ENCODE results near the gene PTPRM. TPM values are rescaled to one million over a fixed set of nuclear protein-coding genes. Genes with fewer than 3 reads are reported as not detected.

Gene PTPRM
- total RNA-seq, 1 donor from 2014 or later = 4.5 TPM

DNA sequence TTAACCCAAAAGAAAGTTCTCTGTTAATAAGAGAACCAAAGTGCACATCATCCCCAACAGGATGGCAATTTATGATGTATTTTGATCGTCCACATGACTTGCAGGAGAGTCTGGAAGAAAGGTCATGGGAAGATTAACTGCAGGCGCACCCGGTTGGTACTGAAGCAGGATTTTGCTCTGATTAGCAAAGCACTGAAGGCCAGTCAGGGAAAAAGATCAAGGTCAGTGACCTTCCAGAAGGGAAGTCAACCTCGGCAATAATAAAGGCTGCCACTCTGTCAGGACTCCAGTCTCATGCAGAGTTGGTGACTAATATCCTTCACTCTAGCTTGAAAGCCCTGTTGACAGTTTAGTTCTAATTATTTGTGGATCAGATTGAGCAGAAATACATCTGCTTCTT lies 609.4 kb downstream of the PTPRM start:
- peaks cover 4% of the 10 kb centered on the region for H3K9me3 Mint-ChIP-seq
- intact Hi-C loops (cut with micrococcal nuclease) = no loop called here

GRCh38 chr18:8177330-8178016 lies 610.4 kb downstream of the PTPRM start:
- intact Hi-C loops (cut with micrococcal nuclease) = no loop called here
- H3K36me3 Mint-ChIP-seq (ENCODE audit: low read depth) = no peaks in the 10 kb centered on the region
- DNase-seq (ENCODE audit: low spot score) = no peak
- H3K27me3 Mint-ChIP-seq (ENCODE audit: low read depth) = no peaks in the 10 kb centered on the region
- no peaks in the 10 kb centered on the region for H3K4me1 Mint-ChIP-seq (ENCODE audit: low read depth)
- no peak overlapping the region for H3K4me3 Mint-ChIP-seq (ENCODE audit: low read depth)
- peaks cover 4% of the 10 kb centered on the region for H3K9me3 Mint-ChIP-seq
- no peak overlapping the region for H3K27ac Mint-ChIP-seq

More for the DNA sequence above, 609.4 kb downstream of the PTPRM start:
- H3K36me3 Mint-ChIP-seq (ENCODE audit: low read depth) = no peaks in the 10 kb centered on the region
- no peaks in the 10 kb centered on the region for H3K4me1 Mint-ChIP-seq (ENCODE audit: low read depth)
- no peak overlapping the region for H3K27ac Mint-ChIP-seq
- DNase-seq (ENCODE audit: low spot score) = no peak
- no peak overlapping the region for H3K4me3 Mint-ChIP-seq (ENCODE audit: low read depth)
- H3K27me3 Mint-ChIP-seq (ENCODE audit: low read depth) = no peaks in the 10 kb centered on the region

DNA sequence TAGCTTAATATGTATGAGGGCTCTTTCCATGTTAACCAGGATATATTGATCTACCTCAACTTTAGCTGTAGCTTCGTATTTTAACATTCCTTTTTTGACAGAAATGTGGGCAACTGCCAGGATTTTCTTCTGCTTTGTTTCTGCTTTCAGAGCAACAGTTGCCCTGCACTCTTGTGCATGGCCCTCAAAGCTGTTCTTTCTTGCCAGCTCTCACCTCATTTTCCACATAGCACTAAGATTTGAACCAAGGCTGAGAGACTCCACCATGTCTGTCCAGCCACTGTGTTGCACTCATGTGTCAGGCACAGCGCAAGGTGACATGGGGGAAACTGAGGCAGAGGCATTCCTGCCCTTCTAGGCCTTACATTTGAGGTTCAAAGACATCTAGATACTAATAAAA lies 619.3 kb downstream of the PTPRM start:
- intact Hi-C loops (cut with micrococcal nuclease) = no loop called here
- Mint-ChIP-seq H3K36me3 (ENCODE audit: low read depth) (no peaks in the 10 kb centered on the region), H3K27me3 (ENCODE audit: low read depth) (no peaks in the 10 kb centered on the region), H3K9me3 (peaks cover 3% of the 10 kb centered on the region), H3K4me3 (ENCODE audit: low read depth) (no peak overlapping the region), H3K4me1 (ENCODE audit: low read depth) (no peaks in the 10 kb centered on the region), H3K27ac (no peak overlapping the region)
- DNase-seq (ENCODE audit: low spot score) = no peak

GRCh38 chr18:8188184-8188583 lies 621.1 kb downstream of the PTPRM start:
- intact Hi-C loops (cut with micrococcal nuclease) = no loop called here
- no peak overlapping the region for H3K27ac Mint-ChIP-seq
- no peak for DNase-seq (ENCODE audit: low spot score)
- no peaks in the 10 kb centered on the region for H3K36me3 Mint-ChIP-seq (ENCODE audit: low read depth)
- H3K4me3 Mint-ChIP-seq (ENCODE audit: low read depth) = no peak overlapping the region
- H3K4me1 Mint-ChIP-seq (ENCODE audit: low read depth) = no peaks in the 10 kb centered on the region
- H3K9me3 Mint-ChIP-seq = peaks cover 3% of the 10 kb centered on the region
- no peaks in the 10 kb centered on the region for H3K27me3 Mint-ChIP-seq (ENCODE audit: low read depth)

DNA sequence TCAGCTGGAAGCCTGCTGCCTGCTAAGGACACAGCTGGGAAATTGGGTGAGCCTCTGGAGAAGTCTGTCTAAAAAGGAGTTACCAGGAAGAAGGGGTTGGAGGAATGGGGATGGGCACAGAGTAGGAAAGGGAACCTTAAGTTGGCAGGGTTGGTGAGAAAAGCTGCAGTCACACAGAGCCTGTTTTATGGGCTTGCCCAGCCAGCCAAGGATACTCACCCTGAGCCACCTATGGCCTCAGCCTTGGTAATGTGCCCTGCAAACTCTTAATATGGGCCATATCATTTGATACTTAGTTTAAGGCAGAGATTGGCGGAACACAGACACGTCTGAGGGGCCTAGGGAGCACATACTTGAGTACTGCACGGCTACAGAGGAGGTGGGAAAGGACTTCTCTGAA lies 623.9 kb downstream of the PTPRM start:
- no peaks in the 10 kb centered on the region for H3K36me3 Mint-ChIP-seq (ENCODE audit: low read depth)
- H3K4me3 Mint-ChIP-seq (ENCODE audit: low read depth) = no peak overlapping the region
- intact Hi-C loops (cut with micrococcal nuclease) = no loop called here
- no peaks in the 10 kb centered on the region for H3K9me3 Mint-ChIP-seq
- DNase-seq (ENCODE audit: low spot score) = no peak
- no peaks in the 10 kb centered on the region for H3K27me3 Mint-ChIP-seq (ENCODE audit: low read depth)
- no peak overlapping the region for H3K27ac Mint-ChIP-seq
- H3K4me1 Mint-ChIP-seq (ENCODE audit: low read depth) = no peaks in the 10 kb centered on the region

GRCh38 chr18:8194431-8194830 lies 627.3 kb downstream of the PTPRM start:
- no peak overlapping the region for H3K27ac Mint-ChIP-seq
- intact Hi-C loops (cut with micrococcal nuclease) = no loop called here
- no peaks in the 10 kb centered on the region for H3K27me3 Mint-ChIP-seq (ENCODE audit: low read depth)
- no peak for DNase-seq (ENCODE audit: low spot score)
- no peaks in the 10 kb centered on the region for H3K36me3 Mint-ChIP-seq (ENCODE audit: low read depth)
- no peaks in the 10 kb centered on the region for H3K4me1 Mint-ChIP-seq (ENCODE audit: low read depth)
- no peaks in the 10 kb centered on the region for H3K9me3 Mint-ChIP-seq
- H3K4me3 Mint-ChIP-seq (ENCODE audit: low read depth) = no peak overlapping the region

DNA sequence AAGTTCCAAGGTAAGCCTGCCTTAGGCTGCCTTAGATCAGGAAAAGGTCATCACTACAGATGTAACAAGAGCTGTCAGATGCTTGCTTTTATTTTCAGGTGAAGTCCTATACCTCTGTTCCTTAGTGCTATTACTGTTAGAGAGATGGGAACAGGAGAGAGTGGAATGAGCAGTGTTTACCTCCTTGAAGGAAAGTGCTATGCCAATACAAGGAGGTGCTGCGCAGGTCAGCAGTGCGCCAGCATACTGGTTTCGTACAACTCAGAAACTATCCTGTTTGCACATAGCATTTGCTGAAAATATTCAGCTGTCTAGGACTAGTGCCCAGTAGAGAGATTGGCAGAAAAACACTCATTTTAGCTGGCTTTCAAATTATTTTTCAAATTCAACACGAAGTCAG lies 629.1 kb downstream of the PTPRM start:
- Mint-ChIP-seq H3K36me3 (ENCODE audit: low read depth) (no peaks in the 10 kb centered on the region), H3K27ac (no peak overlapping the region), H3K4me1 (ENCODE audit: low read depth) (no peaks in the 10 kb centered on the region), H3K4me3 (ENCODE audit: low read depth) (no peak overlapping the region), H3K27me3 (ENCODE audit: low read depth) (no peaks in the 10 kb centered on the region), H3K9me3 (no peaks in the 10 kb centered on the region)
- no peak for DNase-seq (ENCODE audit: low spot score)
- intact Hi-C loops (cut with micrococcal nuclease) = no loop called here

GRCh38 chr18:8197499-8197898 lies 630.4 kb downstream of the PTPRM start:
- no peaks in the 10 kb centered on the region for H3K9me3 Mint-ChIP-seq
- no peak overlapping the region for H3K4me3 Mint-ChIP-seq (ENCODE audit: low read depth)
- H3K36me3 Mint-ChIP-seq (ENCODE audit: low read depth) = no peaks in the 10 kb centered on the region
- no peaks in the 10 kb centered on the region for H3K27me3 Mint-ChIP-seq (ENCODE audit: low read depth)
- H3K27ac Mint-ChIP-seq = no peak overlapping the region
- intact Hi-C loops (cut with micrococcal nuclease) = no loop called here
- no peaks in the 10 kb centered on the region for H3K4me1 Mint-ChIP-seq (ENCODE audit: low read depth)
- DNase-seq (ENCODE audit: low spot score) = no peak

- no peaks in the 10 kb centered on the region for H3K4me1 Mint-ChIP-seq (ENCODE audit: low read depth)
- no peak overlapping the region for H3K4me3 Mint-ChIP-seq (ENCODE audit: low read depth)
- peaks cover 6% of the 10 kb centered on the region for H3K9me3 Mint-ChIP-seq
- H3K27me3 Mint-ChIP-seq (ENCODE audit: low read depth) = no peaks in the 10 kb centered on the region
- no peaks in the 10 kb centered on the region for H3K36me3 Mint-ChIP-seq (ENCODE audit: low read depth)
- H3K27ac Mint-ChIP-seq = no peak overlapping the region
- intact Hi-C loops (cut with micrococcal nuclease) = no loop called here
- no peak for DNase-seq (ENCODE audit: low spot score)
Observed at GRCh38 chr18:8207996-8208395, 640.9 kb downstream of the PTPRM start.

DNA sequence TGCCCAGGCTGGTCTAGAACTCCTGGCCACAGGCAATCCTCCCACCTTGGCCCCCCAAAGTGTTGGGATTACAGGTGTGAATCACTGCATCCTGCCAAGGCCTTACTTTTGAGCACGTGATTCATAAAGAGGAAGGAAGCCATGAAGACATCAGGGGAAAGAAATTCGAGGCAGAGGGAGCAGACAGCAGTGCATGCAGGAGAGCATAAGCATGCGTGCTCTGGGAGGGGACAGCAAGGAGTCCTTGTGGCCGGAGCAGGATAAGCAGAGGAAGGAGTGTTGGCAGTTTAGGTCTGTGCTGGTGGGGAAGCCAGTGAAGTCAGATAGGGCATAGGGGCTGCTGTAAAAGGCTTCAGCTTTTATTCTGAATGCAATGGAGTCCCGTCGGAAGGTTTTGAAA lies 641.6 kb downstream of the PTPRM start:
- H3K27me3 Mint-ChIP-seq (ENCODE audit: low read depth) = no peaks in the 10 kb centered on the region
- peaks cover 6% of the 10 kb centered on the region for H3K9me3 Mint-ChIP-seq
- intact Hi-C loops (cut with micrococcal nuclease) = no loop called here
- no peak overlapping the region for H3K27ac Mint-ChIP-seq
- DNase-seq (ENCODE audit: low spot score) = no peak
- no peaks in the 10 kb centered on the region for H3K36me3 Mint-ChIP-seq (ENCODE audit: low read depth)
- H3K4me1 Mint-ChIP-seq (ENCODE audit: low read depth) = no peaks in the 10 kb centered on the region
- no peak overlapping the region for H3K4me3 Mint-ChIP-seq (ENCODE audit: low read depth)

GRCh38 chr18:8212896-8213780 lies 646.0 kb downstream of the PTPRM start:
- Mint-ChIP-seq H3K27me3 (ENCODE audit: low read depth) (no peaks in the 10 kb centered on the region), H3K4me3 (ENCODE audit: low read depth) (no peak overlapping the region), H3K4me1 (ENCODE audit: low read depth) (no peaks in the 10 kb centered on the region), H3K36me3 (ENCODE audit: low read depth) (no peaks in the 10 kb centered on the region), H3K27ac (no peak overlapping the region), H3K9me3 (peaks cover 6% of the 10 kb centered on the region)
- intact Hi-C loops (cut with micrococcal nuclease) = no loop called here
- no peak for DNase-seq (ENCODE audit: low spot score)

DNA sequence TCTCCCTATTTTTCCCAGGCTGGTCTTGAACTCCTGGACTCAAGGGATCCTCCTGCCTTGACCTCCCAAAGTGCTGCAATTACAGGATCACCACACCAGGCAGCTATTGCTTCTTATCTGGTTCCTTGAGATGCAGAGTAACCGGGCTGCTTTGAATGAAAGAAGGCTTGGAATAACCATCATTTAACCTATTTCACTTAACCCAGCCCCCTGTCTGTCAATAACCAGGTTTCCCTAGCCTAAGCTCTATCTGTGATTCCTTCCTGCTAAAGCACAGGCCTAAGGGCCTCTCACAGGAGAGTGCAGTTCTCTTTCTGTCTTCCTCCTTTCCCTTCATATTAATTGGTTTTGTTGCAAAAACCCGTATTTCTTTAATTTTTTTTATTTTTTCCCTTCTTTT lies 648.6 kb downstream of the PTPRM start:
- H3K4me1 Mint-ChIP-seq (ENCODE audit: low read depth) = no peaks in the 10 kb centered on the region
- H3K9me3 Mint-ChIP-seq = no peaks in the 10 kb centered on the region
- no peak overlapping the region for H3K4me3 Mint-ChIP-seq (ENCODE audit: low read depth)
- intact Hi-C loops (cut with micrococcal nuclease) = no loop called here
- H3K36me3 Mint-ChIP-seq (ENCODE audit: low read depth) = no peaks in the 10 kb centered on the region
- H3K27me3 Mint-ChIP-seq (ENCODE audit: low read depth) = no peaks in the 10 kb centered on the region
- no peak for DNase-seq (ENCODE audit: low spot score)
- no peak overlapping the region for H3K27ac Mint-ChIP-seq

- no peaks in the 10 kb centered on the region for H3K36me3 Mint-ChIP-seq (ENCODE audit: low read depth)
- intact Hi-C loops (cut with micrococcal nuclease) = no loop called here
- no peaks in the 10 kb centered on the region for H3K4me1 Mint-ChIP-seq (ENCODE audit: low read depth)
- H3K27ac Mint-ChIP-seq = no peak overlapping the region
- no peak for DNase-seq (ENCODE audit: low spot score)
- H3K9me3 Mint-ChIP-seq = no peaks in the 10 kb centered on the region
- H3K27me3 Mint-ChIP-seq (ENCODE audit: low read depth) = no peaks in the 10 kb centered on the region
- H3K4me3 Mint-ChIP-seq (ENCODE audit: low read depth) = no peak overlapping the region
Observed at GRCh38 chr18:8217051-8217564, 650.0 kb downstream of the PTPRM start.

All from activated T-helper 2 cell treated with anti-CD3 and anti-CD28 coated beads, Interferon-gamma antibody, Interleukin-2, Interleukin-4, amounts not matched to agents 10 μg/mL and 5 μg/mL and 100 μg/mL, durations not matched to agents 14 hours and 24 hours and 36 hours (primary cell).